Skeletal muscle satellite cell (primary cell): ENCODE measurements around the gene C6orf132.
"Not testable (repeated sequence)": the region's sequence is repeated elsewhere in the genome, so short reads cannot be mapped to it uniquely, and the experiment has no call there.

ENCODE experiments used
- H3K27me3 ChIP-seq: 2 replicates; pipeline ENCODE4 v1.7.0; 2013; ENCODE audit warnings: low read length; ENCODE audit not compliant: control insufficient read depth, insufficient read depth
- H3K36me3 ChIP-seq: 2 replicates; pipeline ENCODE4 v1.7.0; 2013; ENCODE audit warnings: mild to moderate bottlenecking, control low read depth, low read length; ENCODE audit not compliant: insufficient read depth
- H3K4me1 ChIP-seq: 2 replicates; pipeline ENCODE4 v1.7.0; 2013; ENCODE audit warnings: low read length; ENCODE audit not compliant: control insufficient read depth, insufficient read depth
- H3K4me2 ChIP-seq: 2 replicates; pipeline ENCODE4 v1.7.0; 2013; ENCODE audit warnings: mild to moderate bottlenecking, low read length
- H3K4me3 ChIP-seq: 2 replicates; pipeline ENCODE4 v1.7.0; 2013; ENCODE audit warnings: low read length
- H3K9ac ChIP-seq: 2 replicates; pipeline ENCODE4 v1.7.0; 2013; ENCODE audit warnings: mild to moderate bottlenecking, low read depth, low read length, moderate library complexity
- H3K9me3 ChIP-seq: replicated peaks from 2 replicates; pipeline ENCODE4 v1.7.0; 2013; ENCODE audit warnings: mild to moderate bottlenecking, control low read depth, low read length

Gene C6orf132

DNA sequence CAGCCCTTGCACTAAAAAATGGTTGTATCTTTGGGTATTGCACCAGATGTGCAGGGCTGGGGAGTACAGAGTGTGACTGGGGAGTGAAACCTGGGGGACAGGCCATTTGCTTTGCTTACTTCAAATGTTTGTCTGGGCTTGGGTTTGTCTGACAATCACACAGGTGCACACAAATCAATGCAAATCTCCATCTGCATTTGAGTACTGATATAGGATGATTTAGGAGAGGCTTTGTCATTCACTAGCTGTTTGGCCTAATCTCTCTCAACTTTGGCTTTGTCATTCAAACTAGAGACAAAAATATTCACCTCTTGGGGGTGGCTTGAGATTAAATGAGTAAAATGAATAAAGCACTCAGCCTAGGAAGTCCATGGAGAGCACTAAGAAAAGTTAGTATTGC lies 34.6 kb upstream of the C6orf132 start:
- no peak overlapping the region for H3K4me3 ChIP-seq
- H3K27me3 ChIP-seq, result peaks cover 36% of the 10 kb centered on the region
- H3K36me3 ChIP-seq, result no peaks in the 10 kb centered on the region
- H3K4me1 ChIP-seq, result no peaks in the 10 kb centered on the region
- no peak overlapping the region for H3K4me2 ChIP-seq
- H3K9me3 ChIP-seq, result no peaks in the 10 kb centered on the region
- H3K9ac ChIP-seq, result no peak overlapping the region

DNA sequence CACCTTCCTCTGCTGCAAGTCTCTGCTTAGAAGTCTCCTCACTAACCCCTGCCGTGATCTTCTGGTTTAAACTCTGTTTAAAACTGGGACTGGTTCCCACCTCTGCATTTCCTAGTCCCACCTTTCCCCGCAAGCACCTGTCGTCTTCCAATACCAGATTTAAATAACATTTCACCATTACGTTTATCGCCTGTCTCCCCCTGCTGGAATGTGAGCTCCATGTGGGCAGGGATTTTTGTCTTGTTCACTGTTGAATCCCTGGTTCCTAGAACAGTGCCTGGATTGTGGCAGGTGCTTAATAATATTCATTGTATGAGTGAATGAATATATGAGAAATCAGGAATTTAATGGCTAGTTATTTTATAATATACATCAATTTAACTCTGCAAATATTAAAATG lies 33.4 kb upstream of the C6orf132 start:
- no peak overlapping the region for H3K9ac ChIP-seq
- H3K4me2 ChIP-seq, result no peak overlapping the region
- H3K27me3 ChIP-seq, result peaks cover 36% of the 10 kb centered on the region
- H3K4me1 ChIP-seq, result no peaks in the 10 kb centered on the region
- no peaks in the 10 kb centered on the region for H3K36me3 ChIP-seq
- H3K4me3 ChIP-seq, result no peak overlapping the region
- no peaks in the 10 kb centered on the region for H3K9me3 ChIP-seq

DNA sequence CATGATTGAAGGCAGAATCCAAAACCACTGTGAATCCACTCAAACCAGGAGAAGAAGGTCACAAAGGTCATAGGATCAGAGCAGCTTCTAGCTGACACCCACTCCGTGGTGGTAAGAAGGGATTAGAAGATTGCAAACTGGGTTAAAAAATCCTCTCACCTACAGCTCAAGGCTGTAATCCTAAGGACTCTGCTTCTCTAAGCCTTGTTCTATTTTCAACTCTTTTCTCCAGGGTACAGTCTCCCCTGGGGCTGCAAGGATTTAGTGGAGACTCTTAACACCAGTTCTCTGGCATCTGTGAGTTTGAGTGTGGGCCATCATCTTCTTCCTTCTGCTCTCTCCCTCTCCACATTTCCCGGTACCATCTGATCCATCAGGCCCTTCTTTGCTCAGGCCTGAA lies 30.7 kb upstream of the C6orf132 start, which contains the start of gene GUCA1A:
TSS of gene GUCA1A (plus strand) at position 264 of the 400 bp plus-strand sequence. CDS start 250 bp downstream, outside the sequence.
- Histone ChIP-seq H3K4me3 (no peak within 1 kb of the TSS), H3K4me1 (no peaks in the 10 kb centered on the region), H3K9ac (no peak within 1 kb of the TSS), H3K9me3 (no peaks in the 10 kb centered on the region), H3K4me2 (no peak within 1 kb of the TSS), H3K36me3 (no peaks in the 10 kb centered on the region), H3K27me3 (peaks cover 33% of the 10 kb centered on the region)

DNA sequence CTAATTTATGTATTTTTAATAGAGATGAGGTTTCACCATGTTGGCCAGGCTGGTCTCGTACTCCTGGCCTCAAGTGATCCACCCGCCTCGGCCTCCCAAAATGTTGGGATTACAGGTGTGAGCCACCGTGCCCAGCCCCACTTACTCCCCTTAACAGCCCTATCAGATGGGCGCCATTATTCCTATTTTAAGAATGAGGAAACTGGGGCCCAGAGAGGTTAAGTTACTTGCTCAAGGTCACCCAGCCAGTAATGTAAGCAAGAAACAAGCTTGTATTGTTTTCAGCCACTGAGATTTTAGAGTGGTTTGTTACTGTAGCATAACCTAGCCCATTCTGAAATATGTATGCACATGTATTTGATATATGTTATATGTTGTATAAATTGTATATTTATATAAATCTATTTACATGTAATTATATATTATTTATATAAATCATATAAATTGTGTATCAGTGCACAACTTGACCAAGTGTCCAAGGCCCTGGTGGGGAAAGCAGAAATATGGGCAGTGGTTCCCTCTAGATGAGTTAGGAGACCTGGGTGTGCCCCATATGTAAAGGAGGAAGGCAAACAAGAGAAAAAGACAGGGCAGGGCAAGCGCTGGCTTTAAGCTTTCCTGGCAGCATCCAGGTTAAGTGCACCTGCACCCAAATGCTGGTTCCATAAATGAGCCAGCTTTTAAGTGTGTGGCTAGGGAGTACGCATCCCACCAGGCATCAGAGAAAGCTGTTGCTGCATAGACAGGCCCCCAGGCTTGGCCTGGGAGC lies 29.6 kb upstream of the C6orf132 start:
- no peaks in the 10 kb centered on the region for H3K4me1 ChIP-seq
- H3K27me3 ChIP-seq, result peaks cover 24% of the 10 kb centered on the region
- no peaks in the 10 kb centered on the region for H3K36me3 ChIP-seq
- H3K9ac ChIP-seq, result no peak overlapping the region
- no peak overlapping the region for H3K4me3 ChIP-seq
- no peaks in the 10 kb centered on the region for H3K9me3 ChIP-seq
- no peak overlapping the region for H3K4me2 ChIP-seq

DNA sequence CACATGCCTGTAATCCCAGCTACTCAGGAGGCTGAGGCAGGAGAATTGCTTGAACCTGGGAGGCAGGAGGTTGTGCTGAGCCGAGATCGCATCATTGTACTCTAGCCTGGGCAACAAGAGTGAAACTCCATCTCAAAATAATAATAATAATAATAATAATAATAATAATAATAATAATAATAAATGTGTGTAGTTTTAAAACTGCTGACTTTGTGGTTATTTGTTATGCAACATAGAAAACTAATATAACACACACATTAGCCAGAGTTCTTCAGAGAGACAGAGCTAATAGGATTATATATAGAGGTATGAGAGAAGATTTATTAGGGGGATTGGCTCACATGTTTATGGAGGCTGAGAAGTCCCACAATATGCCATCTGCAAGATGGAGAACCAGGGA lies 27.4 kb upstream of the C6orf132 start:
- H3K27me3 ChIP-seq, result peaks cover 21% of the 10 kb centered on the region
- H3K4me3 ChIP-seq, H3K36me3 ChIP-seq, H3K4me1 ChIP-seq, H3K4me2 ChIP-seq, H3K9ac ChIP-seq, H3K9me3 ChIP-seq: not testable (repeated sequence)

DNA sequence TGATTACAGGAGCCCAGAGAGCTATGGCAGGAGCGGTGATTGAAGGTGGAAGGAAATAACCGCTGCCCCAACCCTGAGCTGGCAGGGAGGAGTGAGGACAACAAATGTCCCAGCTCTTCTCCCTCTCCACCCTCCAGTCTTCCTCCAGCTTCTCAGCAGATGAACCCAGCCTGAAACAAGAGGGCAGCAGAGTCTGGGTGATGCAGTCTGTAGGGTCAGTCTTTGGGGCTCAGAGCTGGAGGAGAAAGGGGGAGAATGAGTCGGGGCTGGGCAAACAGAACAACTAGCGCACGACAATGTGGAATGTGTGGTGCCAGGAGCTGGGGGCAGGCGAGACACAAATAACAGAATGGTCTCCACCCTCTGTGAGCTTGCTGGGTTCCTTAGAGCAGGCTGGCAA lies 26.2 kb upstream of the C6orf132 start:
- H3K36me3 ChIP-seq, result no peaks in the 10 kb centered on the region
- H3K4me3 ChIP-seq, result no peak overlapping the region
- H3K4me2 ChIP-seq, result no peak overlapping the region
- no peaks in the 10 kb centered on the region for H3K9me3 ChIP-seq
- H3K4me1 ChIP-seq, result no peaks in the 10 kb centered on the region
- H3K9ac ChIP-seq, result no peak overlapping the region
- H3K27me3 ChIP-seq, result peaks cover 15% of the 10 kb centered on the region

DNA sequence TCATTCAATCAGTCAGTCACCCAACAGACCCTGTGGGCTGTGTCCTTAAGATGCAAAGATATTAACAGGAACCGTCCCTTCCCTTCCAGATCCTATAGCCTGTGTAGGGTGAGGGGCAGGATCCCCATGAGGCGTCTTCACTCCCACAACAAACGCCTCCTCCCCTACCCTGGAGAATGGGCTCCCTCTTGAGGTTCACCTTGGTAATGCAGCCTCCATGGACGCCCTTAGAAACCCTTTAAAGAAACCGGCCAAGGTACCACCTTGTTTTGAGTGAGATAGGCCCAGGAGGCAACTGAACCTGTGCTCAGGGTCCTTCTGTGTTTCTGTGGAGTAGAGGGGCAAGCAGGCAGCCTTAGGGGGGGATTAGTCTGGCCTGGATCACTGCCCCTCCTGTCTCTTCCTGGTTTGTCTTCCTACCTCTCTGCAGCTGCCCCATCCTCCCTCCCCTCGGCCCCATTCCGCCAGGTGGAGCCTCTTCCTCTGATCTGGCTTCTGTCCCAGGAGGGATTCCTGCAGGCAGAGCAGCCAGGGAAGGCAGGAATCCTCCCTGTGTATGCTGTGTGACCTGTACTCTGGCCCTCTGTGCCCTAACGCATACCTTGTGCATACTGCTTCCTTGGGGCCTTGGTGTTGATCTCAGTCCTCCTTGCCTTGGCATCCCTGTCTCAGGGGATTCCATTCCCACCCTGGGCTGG lies 24.2 kb upstream of the C6orf132 start:
- Histone ChIP-seq H3K4me3 (no peak overlapping the region), H3K36me3 (no peaks in the 10 kb centered on the region), H3K9me3 (no peaks in the 10 kb centered on the region), H3K9ac (no peak overlapping the region), H3K27me3 (peaks cover 31% of the 10 kb centered on the region), H3K4me1 (no peaks in the 10 kb centered on the region), H3K4me2 (no peak overlapping the region)

DNA sequence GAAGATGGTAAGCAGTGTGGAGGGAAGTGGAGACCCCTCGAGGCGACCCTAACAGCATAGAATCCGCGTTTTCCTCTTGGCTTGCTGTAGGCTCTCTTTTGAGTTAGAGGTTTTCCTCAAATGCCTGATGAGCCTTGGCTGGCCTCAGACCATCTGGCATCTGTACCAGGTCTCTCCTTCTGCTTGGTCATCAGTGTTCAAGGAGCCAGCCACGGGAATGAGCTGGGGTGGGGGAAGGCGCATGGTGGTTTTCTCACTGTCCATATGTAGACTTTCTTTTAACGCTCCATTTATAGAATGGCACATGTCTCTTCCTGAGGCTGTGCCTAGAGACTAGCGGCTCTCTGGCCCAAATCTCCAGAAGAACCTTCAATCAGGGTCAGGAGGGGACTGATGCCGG lies 22.6 kb upstream of the C6orf132 start:
- H3K36me3 ChIP-seq, result no peaks in the 10 kb centered on the region
- no peaks in the 10 kb centered on the region for H3K4me1 ChIP-seq
- no peaks in the 10 kb centered on the region for H3K9me3 ChIP-seq
- H3K9ac ChIP-seq, result no peak overlapping the region
- peaks cover 45% of the 10 kb centered on the region for H3K27me3 ChIP-seq
- no peak overlapping the region for H3K4me2 ChIP-seq
- no peak overlapping the region for H3K4me3 ChIP-seq

DNA sequence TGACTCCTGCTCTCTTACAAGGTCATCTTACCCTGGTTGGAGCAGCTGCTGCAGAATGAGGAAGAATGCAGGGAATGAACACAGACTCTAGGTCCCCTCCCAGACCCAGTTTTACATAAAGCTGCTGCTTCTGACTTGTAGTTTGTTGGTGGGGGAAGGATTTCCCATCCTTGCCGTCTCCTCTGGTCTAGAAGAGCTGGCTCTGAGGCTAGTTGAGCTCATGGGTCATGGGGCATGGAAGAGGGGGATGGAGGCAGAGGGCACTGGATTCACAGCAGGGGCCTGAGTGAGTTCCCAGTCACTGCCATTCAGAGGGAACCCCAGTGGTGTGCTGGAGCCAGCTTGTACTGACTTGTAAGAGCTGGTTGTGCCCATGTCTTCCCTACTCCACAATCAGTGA lies 21.6 kb upstream of the C6orf132 start:
- H3K9me3 ChIP-seq, result no peaks in the 10 kb centered on the region
- no peak overlapping the region for H3K9ac ChIP-seq
- peaks cover 47% of the 10 kb centered on the region for H3K27me3 ChIP-seq
- H3K4me2 ChIP-seq, result no peak overlapping the region
- H3K4me3 ChIP-seq, result no peak overlapping the region
- no peaks in the 10 kb centered on the region for H3K36me3 ChIP-seq
- no peaks in the 10 kb centered on the region for H3K4me1 ChIP-seq

DNA sequence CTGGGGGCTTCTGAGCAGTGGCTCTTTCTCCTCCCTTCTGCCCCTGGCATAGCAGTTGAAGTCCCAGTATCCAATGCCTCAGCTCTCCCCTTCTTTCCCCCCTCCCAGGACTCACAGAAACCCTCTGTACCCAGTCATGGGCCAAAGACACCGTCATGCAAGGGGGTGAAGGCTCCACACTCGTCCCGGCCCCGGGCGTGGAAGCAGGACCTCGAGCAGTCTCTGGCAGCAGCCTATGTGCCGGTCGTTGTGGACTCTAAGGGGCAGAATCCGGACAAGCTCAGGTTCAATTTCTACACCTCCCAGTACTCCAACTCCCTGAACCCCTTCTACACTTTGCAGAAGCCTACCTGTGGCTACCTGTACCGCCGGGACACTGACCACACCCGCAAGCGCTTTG lies 20.4 kb upstream of the C6orf132 start:
- Histone ChIP-seq H3K4me3 (no peak overlapping the region), H3K36me3 (no peaks in the 10 kb centered on the region), H3K4me2 (no peak overlapping the region), H3K9me3 (no peaks in the 10 kb centered on the region), H3K9ac (no peak overlapping the region), H3K27me3 (peaks cover 53% of the 10 kb centered on the region), H3K4me1 (no peaks in the 10 kb centered on the region)

DNA sequence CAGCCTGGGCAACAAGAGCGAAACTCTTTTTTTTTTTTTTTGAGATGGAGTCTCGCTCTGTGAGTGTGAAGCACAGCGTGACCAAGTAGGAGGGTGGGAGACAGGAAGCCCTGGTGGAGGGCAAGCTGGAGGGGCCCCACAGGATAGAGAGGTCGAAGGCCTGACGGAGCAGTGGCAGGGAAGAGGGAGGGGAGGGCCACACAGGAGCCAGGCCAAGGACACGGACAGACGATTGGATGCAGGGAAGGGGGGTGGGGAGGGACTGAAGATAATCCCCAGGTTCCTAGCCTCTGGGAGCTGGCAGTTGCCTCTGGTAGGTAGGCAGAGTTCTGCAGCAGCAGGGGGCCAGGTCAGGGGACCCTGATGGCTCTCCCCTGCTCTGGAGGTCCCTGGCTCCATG lies 20.0 kb upstream of the C6orf132 start:
- no peak overlapping the region for H3K9ac ChIP-seq
- H3K4me3 ChIP-seq, result no peak overlapping the region
- H3K27me3 ChIP-seq, result peaks cover 53% of the 10 kb centered on the region
- no peak overlapping the region for H3K4me2 ChIP-seq
- H3K36me3 ChIP-seq, result no peaks in the 10 kb centered on the region
- no peaks in the 10 kb centered on the region for H3K4me1 ChIP-seq
- H3K9me3 ChIP-seq, result no peaks in the 10 kb centered on the region
